WTC11 (cell line): ENCODE results near the gene MAPT. TPM values are rescaled to one million over a fixed set of nuclear protein-coding genes. Genes with fewer than 3 reads are reported as not detected.

ENCODE experiments used
- ATAC-seq: fragments of 200-7000 bp; cut with Tn5 transposase; 2 replicates; pipeline ENCODE4 v1.10.0; 2021; ENCODE audit warnings: mild to moderate bottlenecking, moderate library complexity
- CTCF ChIA-PET: fragments of 300-600 bp; sonication (Branson Sonifier 250); formaldehyde crosslinking; loops from one replicate; lab custom pipeline; 2021; ENCODE audit warnings: antibody characterized with exemption; lab: Charles Lee
- POLR2A ChIA-PET: fragments of 350-600 bp; sonication (Branson Sonifier 250); formaldehyde crosslinking; loops from one replicate; lab custom pipeline; 2021; ENCODE audit warnings: antibody characterized with exemption; lab: Charles Lee
- DNase-seq: peaks from one replicate; pipeline ENCODE4 v3.0.0; 2021; ENCODE audit warnings: low spot score
- H3K27ac Mint-ChIP-seq: 2 replicates; pipeline ENCODE4 v1.8.0; 2021; ENCODE audit warnings: mixed read lengths
- H3K27me3 Mint-ChIP-seq: 2 replicates; pipeline ENCODE4 v1.8.0; 2021; ENCODE audit warnings: low read depth, mild to moderate bottlenecking, moderate library complexity, mixed read lengths
- H3K36me3 Mint-ChIP-seq: 2 replicates; pipeline ENCODE4 v1.8.0; 2021; ENCODE audit warnings: mixed read lengths
- H3K4me1 Mint-ChIP-seq: 2 replicates; pipeline ENCODE4 v1.8.0; 2022; ENCODE audit warnings: mixed read lengths
- H3K4me3 Mint-ChIP-seq: 2 replicates; pipeline ENCODE4 v1.8.0; 2021; ENCODE audit warnings: mild to moderate bottlenecking, moderate library complexity, mixed read lengths
- H3K9me3 Mint-ChIP-seq: 2 replicates; pipeline ENCODE4 v1.8.0; 2021; ENCODE audit warnings: mixed read lengths
- CREB1 ChIP-seq: sonication (generic); formaldehyde crosslinking; IDR thresholded peaks from 2 replicates; pipeline ENCODE4 v1.8.0; 2023; ENCODE audit warnings: mild to moderate bottlenecking, missing genetic modification reagents
- FOXK1 ChIP-seq: sonication (generic); formaldehyde crosslinking; IDR thresholded peaks from 2 replicates; pipeline ENCODE4 v1.8.0; 2022; ENCODE audit warnings: mild to moderate bottlenecking, moderate library complexity, missing genetic modification reagents
- NR1H2 ChIP-seq: sonication (generic); formaldehyde crosslinking; IDR thresholded peaks from 2 replicates; pipeline ENCODE4 v1.9.0; 2021; ENCODE audit warnings: mild to moderate bottlenecking, moderate library complexity, missing genetic modification reagents
- NR3C1 ChIP-seq: sonication (generic); formaldehyde crosslinking; conservative IDR thresholded peaks from 2 replicates; pipeline ENCODE4 v1.8.1; 2023; ENCODE audit warnings: low read depth, mild to moderate bottlenecking, missing genetic modification reagents
- PRRX2 ChIP-seq: fragments of 250-450 bp; sonication (Bioruptor Pico); IDR thresholded peaks from 2 replicates; pipeline ENCODE4 v1.8.0; 2021; ENCODE audit warnings: mild to moderate bottlenecking
- TCF7 ChIP-seq: sonication (generic); formaldehyde crosslinking; IDR thresholded peaks from 2 replicates; pipeline ENCODE4 v1.8.0; 2022; ENCODE audit warnings: mild to moderate bottlenecking, low read depth, missing genetic modification reagents, moderate library complexity
- ZBTB21 ChIP-seq: sonication (generic); formaldehyde crosslinking; IDR thresholded peaks from 2 replicates; pipeline ENCODE4 v1.8.1; 2023; ENCODE audit warnings: mild to moderate bottlenecking, missing genetic modification reagents, borderline replicate concordance
- ZNF232 ChIP-seq: sonication (generic); formaldehyde crosslinking; IDR thresholded peaks from 2 replicates; pipeline ENCODE4 v1.8.0; 2022; ENCODE audit warnings: mild to moderate bottlenecking, missing genetic modification reagents
- total RNA-seq: library from RNA; stranded (reverse); gene quantifications from 3 replicates; pipeline ENCODE4 v1.2.3, GENCODE V29; 2021
- TF ChIP-seq, protein P1 (sequence below): sonication (generic); formaldehyde crosslinking; IDR thresholded peaks from 2 replicates; pipeline ENCODE4 v1.8.1; 2023; ENCODE audit warnings: mild to moderate bottlenecking, missing genetic modification reagents
- TF ChIP-seq, protein P2 (sequence below): sonication (generic); formaldehyde crosslinking; IDR thresholded peaks from 2 replicates; pipeline ENCODE4 v1.8.0; 2023; ENCODE audit warnings: missing genetic modification reagents
- TF ChIP-seq, protein P3 (sequence below): fragments of 250-450 bp; sonication (Bioruptor Pico); IDR thresholded peaks from 2 replicates; pipeline ENCODE4 v1.8.0; 2021; ENCODE audit warnings: mild to moderate bottlenecking
- TF ChIP-seq, protein P4 (sequence below): sonication (generic); formaldehyde crosslinking; IDR thresholded peaks from 2 replicates; pipeline ENCODE4 v1.8.0; 2022; ENCODE audit warnings: mild to moderate bottlenecking, missing genetic modification reagents
- TF ChIP-seq, protein P5 (sequence below): sonication (generic); formaldehyde crosslinking; IDR thresholded peaks from 2 replicates; pipeline ENCODE4 v1.8.0; 2022; ENCODE audit warnings: missing genetic modification reagents
- TF ChIP-seq, protein P6 (sequence below): sonication (generic); formaldehyde crosslinking; IDR thresholded peaks from 2 replicates; pipeline ENCODE4 v1.8.0; 2023; ENCODE audit warnings: mild to moderate bottlenecking, missing genetic modification reagents

MAPT gene
- total RNA-seq, 1 experiment from 2014 or later = 2.2 TPM

DNA sequence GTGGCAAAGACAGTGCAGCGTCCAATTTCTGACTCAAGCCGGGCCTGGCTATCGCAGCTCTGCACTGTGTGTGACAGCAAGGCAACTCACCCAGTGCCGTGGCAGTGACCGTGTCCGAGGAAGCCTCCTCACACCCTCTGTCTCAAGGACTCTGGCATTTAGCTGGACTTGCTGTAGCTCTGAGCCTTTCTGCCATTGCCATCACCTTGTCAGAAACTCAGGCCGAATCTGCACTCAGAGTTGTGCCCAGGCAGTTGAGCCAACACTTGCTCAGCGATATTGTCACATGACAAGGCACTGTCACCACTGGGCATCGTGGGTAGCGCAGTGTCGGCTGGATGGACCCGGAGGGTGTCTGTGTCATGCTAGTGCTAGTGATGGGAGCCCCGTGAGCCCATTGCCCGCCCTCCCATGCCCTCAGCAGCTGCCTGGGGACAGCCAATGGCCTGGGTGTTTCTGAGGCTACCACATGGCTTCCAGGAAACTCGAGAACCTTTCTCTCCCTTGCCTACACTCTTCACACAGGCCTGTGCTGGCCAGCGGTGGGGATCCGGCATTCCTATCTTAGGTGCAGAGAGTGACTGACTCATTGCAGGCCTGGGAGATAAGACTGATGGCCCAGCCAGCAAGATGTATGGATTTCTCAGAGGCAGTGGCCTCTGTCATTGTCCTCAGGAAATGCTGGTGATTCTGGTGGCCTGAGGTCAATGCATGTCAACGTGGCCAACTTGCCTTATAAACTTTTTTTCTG, 82.6 kb downstream of the MAPT start (continued):
- TF ChIP-seq, protein P1, sequence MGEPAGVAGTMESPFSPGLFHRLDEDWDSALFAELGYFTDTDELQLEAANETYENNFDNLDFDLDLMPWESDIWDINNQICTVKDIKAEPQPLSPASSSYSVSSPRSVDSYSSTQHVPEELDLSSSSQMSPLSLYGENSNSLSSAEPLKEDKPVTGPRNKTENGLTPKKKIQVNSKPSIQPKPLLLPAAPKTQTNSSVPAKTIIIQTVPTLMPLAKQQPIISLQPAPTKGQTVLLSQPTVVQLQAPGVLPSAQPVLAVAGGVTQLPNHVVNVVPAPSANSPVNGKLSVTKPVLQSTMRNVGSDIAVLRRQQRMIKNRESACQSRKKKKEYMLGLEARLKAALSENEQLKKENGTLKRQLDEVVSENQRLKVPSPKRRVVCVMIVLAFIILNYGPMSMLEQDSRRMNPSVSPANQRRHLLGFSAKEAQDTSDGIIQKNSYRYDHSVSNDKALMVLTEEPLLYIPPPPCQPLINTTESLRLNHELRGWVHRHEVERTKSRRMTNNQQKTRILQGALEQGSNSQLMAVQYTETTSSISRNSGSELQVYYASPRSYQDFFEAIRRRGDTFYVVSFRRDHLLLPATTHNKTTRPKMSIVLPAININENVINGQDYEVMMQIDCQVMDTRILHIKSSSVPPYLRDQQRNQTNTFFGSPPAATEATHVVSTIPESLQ (CRISPR knock-in tag) = no peak
- TF ChIP-seq, protein P2, sequence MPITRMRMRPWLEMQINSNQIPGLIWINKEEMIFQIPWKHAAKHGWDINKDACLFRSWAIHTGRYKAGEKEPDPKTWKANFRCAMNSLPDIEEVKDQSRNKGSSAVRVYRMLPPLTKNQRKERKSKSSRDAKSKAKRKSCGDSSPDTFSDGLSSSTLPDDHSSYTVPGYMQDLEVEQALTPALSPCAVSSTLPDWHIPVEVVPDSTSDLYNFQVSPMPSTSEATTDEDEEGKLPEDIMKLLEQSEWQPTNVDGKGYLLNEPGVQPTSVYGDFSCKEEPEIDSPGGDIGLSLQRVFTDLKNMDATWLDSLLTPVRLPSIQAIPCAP (CRISPR knock-in tag) = no peak
- no peak for TF ChIP-seq NR3C1

DNA sequence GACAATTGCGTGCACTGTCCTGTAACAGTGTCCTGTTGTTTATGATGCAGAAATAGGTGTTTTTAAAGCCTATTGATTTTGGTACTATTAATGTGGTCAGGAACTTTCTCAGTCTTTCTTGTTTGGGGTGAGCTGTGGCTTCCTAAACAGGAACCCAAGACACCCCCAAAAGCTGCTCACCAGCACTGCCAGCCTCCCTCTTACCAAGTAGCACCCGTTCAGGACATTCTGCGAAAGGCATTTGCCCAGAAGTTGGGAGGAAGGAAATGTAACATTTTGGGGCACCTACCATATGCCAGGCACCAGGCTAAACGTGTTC, 83.1 kb downstream of the MAPT start:
- Mint-ChIP-seq H3K4me1 (no peaks in the 10 kb centered on the region), H3K9me3 (peaks cover 3% of the 10 kb centered on the region; the same call in 1 of the 2 replicates)
- TF ChIP-seq ZBTB21 (CRISPR knock-in tag) (no peak), CREB1 (CRISPR knock-in tag) (no peak), FOXK1 (CRISPR knock-in tag) (no peak), PRRX2 (CRISPR knock-in tag) (no peak), NR1H2 (CRISPR knock-in tag) (no peak), TCF7 (no peak), ZNF232 (CRISPR knock-in tag) (no peak)
- TF ChIP-seq, protein P3, sequence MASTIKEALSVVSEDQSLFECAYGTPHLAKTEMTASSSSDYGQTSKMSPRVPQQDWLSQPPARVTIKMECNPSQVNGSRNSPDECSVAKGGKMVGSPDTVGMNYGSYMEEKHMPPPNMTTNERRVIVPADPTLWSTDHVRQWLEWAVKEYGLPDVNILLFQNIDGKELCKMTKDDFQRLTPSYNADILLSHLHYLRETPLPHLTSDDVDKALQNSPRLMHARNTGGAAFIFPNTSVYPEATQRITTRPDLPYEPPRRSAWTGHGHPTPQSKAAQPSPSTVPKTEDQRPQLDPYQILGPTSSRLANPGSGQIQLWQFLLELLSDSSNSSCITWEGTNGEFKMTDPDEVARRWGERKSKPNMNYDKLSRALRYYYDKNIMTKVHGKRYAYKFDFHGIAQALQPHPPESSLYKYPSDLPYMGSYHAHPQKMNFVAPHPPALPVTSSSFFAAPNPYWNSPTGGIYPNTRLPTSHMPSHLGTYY (CRISPR knock-in tag) = no peak
- TF ChIP-seq, protein P4, sequence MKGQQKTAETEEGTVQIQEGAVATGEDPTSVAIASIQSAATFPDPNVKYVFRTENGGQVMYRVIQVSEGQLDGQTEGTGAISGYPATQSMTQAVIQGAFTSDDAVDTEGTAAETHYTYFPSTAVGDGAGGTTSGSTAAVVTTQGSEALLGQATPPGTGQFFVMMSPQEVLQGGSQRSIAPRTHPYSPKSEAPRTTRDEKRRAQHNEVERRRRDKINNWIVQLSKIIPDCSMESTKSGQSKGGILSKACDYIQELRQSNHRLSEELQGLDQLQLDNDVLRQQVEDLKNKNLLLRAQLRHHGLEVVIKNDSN (CRISPR knock-in tag) = no peak
- TF ChIP-seq, protein P5, sequence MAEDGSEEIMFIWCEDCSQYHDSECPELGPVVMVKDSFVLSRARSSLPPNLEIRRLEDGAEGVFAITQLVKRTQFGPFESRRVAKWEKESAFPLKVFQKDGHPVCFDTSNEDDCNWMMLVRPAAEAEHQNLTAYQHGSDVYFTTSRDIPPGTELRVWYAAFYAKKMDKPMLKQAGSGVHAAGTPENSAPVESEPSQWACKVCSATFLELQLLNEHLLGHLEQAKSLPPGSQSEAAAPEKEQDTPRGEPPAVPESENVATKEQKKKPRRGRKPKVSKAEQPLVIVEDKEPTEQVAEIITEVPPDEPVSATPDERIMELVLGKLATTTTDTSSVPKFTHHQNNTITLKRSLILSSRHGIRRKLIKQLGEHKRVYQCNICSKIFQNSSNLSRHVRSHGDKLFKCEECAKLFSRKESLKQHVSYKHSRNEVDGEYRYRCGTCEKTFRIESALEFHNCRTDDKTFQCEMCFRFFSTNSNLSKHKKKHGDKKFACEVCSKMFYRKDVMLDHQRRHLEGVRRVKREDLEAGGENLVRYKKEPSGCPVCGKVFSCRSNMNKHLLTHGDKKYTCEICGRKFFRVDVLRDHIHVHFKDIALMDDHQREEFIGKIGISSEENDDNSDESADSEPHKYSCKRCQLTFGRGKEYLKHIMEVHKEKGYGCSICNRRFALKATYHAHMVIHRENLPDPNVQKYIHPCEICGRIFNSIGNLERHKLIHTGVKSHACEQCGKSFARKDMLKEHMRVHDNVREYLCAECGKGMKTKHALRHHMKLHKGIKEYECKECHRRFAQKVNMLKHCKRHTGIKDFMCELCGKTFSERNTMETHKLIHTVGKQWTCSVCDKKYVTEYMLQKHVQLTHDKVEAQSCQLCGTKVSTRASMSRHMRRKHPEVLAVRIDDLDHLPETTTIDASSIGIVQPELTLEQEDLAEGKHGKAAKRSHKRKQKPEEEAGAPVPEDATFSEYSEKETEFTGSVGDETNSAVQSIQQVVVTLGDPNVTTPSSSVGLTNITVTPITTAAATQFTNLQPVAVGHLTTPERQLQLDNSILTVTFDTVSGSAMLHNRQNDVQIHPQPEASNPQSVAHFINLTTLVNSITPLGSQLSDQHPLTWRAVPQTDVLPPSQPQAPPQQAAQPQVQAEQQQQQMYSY (CRISPR knock-in tag) = no peak
- TF ChIP-seq, protein P6, sequence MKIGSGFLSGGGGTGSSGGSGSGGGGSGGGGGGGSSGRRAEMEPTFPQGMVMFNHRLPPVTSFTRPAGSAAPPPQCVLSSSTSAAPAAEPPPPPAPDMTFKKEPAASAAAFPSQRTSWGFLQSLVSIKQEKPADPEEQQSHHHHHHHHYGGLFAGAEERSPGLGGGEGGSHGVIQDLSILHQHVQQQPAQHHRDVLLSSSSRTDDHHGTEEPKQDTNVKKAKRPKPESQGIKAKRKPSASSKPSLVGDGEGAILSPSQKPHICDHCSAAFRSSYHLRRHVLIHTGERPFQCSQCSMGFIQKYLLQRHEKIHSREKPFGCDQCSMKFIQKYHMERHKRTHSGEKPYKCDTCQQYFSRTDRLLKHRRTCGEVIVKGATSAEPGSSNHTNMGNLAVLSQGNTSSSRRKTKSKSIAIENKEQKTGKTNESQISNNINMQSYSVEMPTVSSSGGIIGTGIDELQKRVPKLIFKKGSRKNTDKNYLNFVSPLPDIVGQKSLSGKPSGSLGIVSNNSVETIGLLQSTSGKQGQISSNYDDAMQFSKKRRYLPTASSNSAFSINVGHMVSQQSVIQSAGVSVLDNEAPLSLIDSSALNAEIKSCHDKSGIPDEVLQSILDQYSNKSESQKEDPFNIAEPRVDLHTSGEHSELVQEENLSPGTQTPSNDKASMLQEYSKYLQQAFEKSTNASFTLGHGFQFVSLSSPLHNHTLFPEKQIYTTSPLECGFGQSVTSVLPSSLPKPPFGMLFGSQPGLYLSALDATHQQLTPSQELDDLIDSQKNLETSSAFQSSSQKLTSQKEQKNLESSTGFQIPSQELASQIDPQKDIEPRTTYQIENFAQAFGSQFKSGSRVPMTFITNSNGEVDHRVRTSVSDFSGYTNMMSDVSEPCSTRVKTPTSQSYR = no peak
- TF ChIP-seq, all 79 proteins: peak for 0
- no peak overlapping the region for H3K4me3 Mint-ChIP-seq
- H3K27me3 Mint-ChIP-seq = 0 out of 2 replicates have a peak, but pooled peaks cover 3% of the 10 kb centered on the region
- CTCF ChIA-PET = no interaction called here
- H3K36me3 Mint-ChIP-seq = no peaks in the 10 kb centered on the region
- no peak overlapping the region for H3K27ac Mint-ChIP-seq
- POLR2A ChIA-PET = no interaction called here
- ATAC-seq (no peak), DNase-seq (no peak)
